Kidney capillary endothelial cell (primary cell): ENCODE results near the gene BTBD1.
"Not testable (repeated sequence)": the region's sequence is repeated elsewhere in the genome, so short reads cannot be mapped to it uniquely, and the experiment has no call there.

ENCODE experiments used
- DNase-seq: peaks from one replicate; pipeline ENCODE4 v3.0.0-alpha.2; 2018; ENCODE audit warnings: low spot score

BTBD1 gene

DNA sequence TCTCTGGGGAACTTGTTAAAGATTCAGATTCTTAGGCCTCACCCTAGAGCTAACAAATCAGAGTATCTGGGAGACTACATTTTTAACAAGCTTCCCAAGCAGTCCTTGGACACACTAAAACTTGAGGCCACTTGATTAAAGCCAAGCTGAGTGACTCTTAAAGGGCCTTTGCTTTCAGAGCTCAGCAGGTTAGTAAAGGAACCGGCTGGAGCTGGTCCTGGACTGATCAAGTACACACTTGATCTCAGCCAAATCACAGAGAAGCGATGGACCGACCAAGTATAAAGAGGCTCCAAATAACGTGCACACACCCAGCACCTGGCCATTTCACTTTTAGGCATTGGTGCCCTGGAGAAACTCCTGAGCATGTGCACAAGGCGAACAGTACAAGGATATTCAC, 27.5 kb upstream of the BTBD1 start:
- no peak for DNase-seq

GRCh38 chr15:83092309-83092976, 25.4 kb upstream of the BTBD1 start:
- peak; percentile 94 for DNase-seq

DNA sequence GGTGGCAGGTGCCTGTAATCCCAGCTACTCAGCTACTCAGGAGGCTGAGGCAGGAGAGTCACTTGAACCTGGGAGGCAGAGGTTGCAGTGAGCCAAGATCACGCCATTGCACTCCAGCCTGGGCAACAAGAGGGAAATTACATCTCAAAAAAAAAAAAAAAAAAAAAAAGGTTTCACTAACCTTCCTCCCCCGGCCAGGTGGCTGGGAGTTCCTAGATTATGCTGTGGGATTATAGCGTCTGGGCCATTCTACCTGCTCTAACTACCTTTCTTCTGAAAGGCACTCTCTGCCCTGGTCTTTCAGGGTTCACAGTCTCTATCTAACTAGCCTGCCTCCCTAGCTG, 24.9 kb upstream of the BTBD1 start:
- not testable (repeated sequence) for DNase-seq

GRCh38 chr15:83090465-83090864, 23.4 kb upstream of the BTBD1 start:
- DNase-seq = no peak

GRCh38 chr15:83088876-83089275, 21.8 kb upstream of the BTBD1 start:
- DNase-seq = no peak

DNA sequence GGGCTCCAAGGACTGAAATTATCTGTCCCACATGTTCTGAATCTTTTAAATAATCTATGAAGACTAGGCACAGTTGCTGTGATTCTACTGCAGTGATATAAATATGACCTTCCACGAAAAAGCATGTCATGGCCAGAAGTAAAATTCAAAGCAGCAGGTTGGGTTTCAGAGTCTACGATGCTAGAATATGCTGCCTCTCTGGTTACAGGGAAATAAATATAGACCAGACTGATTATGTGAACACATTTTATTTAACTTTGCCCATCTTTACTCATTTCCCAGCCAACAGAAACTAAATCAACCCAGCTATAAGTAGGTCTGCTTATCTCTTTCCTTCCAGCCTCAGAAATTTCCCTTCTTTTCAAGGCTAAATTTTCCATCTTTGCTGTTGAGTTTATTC, 20.5 kb upstream of the BTBD1 start:
- DNase-seq = no peak

DNA sequence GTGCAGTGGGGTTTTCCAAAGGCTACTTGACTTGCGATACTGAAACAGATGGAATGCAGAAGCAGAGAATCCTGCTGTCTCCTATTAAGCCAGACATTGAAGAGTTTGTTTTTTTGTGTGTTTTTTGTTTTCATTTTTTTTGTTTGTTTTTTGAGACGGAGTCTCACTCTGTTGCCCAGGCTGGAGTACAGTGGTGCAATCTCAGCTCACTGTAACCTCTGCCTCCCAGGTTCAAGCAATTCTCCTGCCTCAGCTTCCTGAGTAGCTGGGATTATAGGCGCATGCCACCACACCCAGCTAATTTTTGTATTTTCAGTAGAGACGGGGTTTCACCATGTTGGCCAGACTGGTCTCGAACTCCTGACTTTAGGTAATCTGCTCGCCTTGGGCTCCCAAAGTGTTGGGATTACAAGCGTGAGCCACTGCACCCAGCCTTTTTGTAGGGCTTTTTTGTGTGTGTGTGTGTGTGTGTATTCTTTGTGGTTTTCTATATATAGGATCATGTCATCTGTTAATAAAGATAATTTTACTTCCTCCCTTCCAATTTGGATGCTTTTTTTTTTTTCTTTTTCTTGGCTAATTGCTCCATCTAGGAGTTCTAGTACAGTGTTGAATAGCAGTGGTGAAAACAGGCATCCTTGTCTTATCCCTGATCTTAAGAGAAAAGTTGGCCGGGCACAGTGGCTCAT, 19.0 kb upstream of the BTBD1 start:
- not testable (repeated sequence) for DNase-seq

DNA sequence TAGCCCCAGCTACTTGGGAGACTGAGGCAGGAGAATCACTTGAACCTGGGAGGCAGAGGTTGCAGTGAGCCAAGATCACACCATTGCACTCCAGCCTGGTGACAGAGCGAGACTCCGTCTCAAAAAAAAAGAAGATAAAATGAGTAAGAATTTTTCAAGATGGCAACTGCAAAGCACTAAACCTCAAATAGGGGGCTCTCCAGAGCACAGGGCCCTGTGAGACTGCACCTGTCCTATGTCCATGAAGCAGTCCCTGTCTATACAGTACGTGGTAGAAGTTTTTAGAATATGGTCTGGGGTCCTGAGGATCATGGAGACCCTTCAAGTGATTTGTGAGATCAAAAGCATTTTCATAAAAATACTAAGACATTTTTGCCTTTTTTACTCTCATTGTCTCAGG, 18.4 kb upstream of the BTBD1 start:
- not testable (repeated sequence) for DNase-seq

GRCh38 chr15:83082730-83083386, 15.8 kb upstream of the BTBD1 start:
- no peak for DNase-seq

- no peak for DNase-seq
Observed at GRCh38 chr15:83081256-83082014, 14.4 kb upstream of the BTBD1 start.

GRCh38 chr15:83078712-83079111, 11.7 kb upstream of the BTBD1 start:
- no peak for DNase-seq

DNA sequence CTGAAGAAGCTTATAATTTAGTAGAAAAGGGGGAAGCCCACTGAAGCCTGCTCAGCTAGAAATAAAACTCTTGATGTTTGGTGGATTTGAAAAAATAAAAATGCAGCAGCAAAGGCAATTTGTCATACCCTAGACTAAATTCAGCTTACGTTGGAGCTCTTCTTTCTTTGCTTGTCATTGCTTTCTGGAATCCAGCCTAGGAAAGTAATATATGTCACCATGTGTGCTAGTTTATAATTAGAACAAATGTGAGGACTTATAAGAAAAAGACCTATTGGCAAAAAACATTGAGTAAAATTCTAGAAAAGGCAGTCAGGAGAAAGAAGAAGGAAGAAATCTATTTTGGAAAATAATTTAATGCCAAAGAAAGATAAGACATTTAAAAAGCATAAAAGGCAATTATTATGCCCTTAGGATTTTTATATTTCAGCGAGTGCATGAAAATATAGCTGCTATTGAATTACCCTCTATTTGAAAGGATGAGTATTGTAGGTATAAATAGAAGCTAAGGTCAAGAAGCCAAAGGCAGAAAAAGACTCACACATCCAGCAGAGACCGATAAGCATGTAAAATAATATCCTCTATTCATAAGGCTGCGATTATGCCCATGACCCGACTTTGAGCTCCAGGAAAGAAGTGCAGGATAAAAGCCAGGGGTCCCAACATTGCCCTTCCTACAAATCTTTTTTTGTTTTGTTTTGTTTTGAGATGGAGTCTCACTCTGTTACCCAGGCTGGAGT, 10.6 kb upstream of the BTBD1 start:
- DNase-seq = no peak

- DNase-seq = not testable (repeated sequence)
Observed at GRCh38 chr15:83069211-83069642, 2.2 kb upstream of the BTBD1 start.

DNA sequence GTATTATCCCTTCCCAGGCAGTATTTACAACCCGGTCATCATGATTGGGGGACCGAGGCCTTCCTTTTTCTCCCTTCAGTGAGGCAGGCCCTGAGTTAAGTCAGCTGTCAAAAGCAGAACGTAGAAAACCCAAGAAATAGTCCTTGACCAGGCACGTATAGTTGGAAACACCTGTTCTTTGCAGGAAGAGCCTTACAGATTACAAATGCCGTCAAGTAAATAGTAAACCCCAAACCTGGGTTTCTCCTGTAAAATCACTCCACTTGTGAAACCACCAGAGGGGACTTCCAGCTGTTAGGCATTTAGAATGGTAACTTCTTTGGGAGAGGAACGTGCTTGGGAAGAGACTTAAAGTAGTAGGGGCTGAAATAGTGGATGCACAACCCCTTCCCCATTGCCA, 1.0 kb upstream of the BTBD1 start:
- DNase-seq = no peak

DNA sequence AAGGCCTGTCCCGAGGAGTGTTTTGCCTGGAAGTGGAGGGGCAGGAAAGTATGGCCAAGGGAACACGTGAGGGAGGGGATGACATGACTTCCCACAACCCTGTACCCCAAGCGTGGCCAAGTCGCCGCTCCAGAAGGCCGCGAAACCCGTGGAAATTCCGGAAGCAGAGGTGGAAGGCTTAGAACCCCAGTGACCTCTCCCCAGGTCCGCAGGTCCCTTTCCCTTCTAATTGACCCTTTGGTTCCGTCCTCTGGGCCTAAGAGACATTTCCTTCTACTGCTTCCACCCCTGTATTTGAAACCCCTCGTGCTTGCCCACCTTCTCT, 548 bp upstream of the BTBD1 start:
- no peak for DNase-seq

DNA sequence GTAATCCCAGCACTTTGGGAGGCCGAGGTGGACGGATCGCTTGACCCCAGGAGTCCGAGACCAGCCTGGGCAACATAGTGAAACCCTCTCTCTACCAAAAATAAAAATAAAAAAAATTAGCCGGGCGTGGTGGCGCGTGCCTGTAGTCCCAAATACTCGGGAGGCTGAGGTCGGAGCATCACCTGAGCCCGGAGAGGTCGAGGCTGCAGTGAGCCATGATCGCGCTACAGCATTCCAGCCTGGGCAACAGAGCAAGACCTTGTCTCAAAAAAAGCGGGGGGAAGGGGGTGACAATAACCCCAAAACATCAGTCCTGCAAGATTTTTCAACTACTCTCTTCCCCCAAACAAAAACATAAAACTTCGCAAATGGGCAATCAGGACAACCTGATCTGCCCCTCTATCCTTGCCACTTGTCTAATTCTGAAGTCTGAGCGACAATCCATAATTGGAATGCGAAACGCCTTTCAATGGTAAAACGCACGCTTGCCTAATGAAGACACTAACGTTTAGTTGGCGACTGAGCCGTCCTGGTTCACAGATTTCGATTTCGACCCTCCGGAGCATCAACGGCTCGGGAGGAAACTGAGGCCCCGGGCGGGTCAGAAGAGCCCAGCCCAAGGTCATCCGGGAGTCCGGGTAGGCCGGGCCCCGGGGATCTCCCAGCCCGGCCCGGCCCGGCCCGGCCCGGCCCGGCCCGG, 868 bp downstream of the BTBD1 start:
- DNase-seq = no peak

- DNase-seq = no peak
Observed at GRCh38 chr15:83065431-83065830, 1.6 kb downstream of the BTBD1 start.

- DNase-seq = no peak
Observed at GRCh38 chr15:83064859-83065258, 2.2 kb downstream of the BTBD1 start.

- no peak for DNase-seq
Observed at GRCh38 chr15:83063551-83063950, 3.5 kb downstream of the BTBD1 start.

DNA sequence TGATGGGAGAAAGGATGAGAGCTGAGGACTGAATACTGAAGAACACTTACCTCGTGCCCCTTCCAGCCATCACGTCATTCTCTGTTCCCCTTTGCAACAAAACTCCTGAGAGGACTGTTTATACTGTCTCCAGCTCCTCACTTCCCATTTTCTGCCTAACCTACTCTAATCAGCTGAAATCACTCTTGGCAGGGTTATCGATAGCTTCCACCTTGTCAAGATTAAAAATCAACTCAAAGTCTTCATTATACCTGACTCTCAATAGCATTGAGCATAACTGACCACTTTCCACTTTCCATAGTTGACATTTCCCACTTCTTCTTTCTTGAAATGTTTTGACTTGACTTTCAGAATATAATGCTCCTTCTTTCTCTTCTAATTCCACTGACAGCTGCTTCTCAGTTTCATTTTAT, 4.3 kb downstream of the BTBD1 start:
- no peak for DNase-seq

DNA sequence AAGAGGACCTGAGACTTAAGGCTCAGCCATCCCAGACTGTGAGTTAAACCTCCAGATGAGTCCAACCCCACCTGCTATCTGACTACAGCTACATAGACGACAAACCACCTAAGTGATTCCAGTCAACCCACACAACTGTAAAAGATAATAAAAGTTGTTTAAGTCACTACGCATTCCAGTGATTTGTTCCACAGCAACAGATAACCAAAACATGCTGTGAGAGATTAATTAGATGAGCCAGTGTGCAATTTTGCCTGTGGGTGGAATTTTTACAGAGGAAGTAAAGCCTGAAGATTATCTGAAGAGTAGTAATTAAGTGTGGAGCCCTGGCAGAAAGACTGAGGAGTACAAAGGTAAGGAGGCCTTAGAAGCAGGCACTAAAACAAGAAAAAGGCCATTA, 5.4 kb downstream of the BTBD1 start:
- no peak for DNase-seq
